Panc1 (cell line): ENCODE measurements around the gene EGFL7. TPM values are rescaled to one million over a fixed set of nuclear protein-coding genes. Genes with fewer than 3 reads are reported as not detected.

ENCODE experiments used
- ATAC-seq: fragments of 200-7000 bp; cut with Tn5 transposase; 2 replicates; pipeline ENCODE4 v1.9.1; 2020; ENCODE audit warnings: mild to moderate bottlenecking, moderate library complexity
- BruUV-seq: library from RNA; stranded (reverse); fragments of 400-500 nt; replicated peaks from 2 replicates; lab custom pipeline; 2021; lab: Mats Ljungman, UMichigan
- CTCF ChIA-PET: fragments of 300-600 bp; sonication (Branson Sonifier 250); formaldehyde crosslinking; loops from one replicate; lab custom pipeline; 2022; ENCODE audit warnings: antibody characterized with exemption; lab: Charles Lee
- POLR2A ChIA-PET: fragments of 300-600 bp; sonication (Branson Sonifier 250); formaldehyde crosslinking; loops from one replicate; lab custom pipeline; 2022; ENCODE audit warnings: antibody characterized with exemption; lab: Charles Lee
- DNase-seq: peaks from one replicate; pipeline ENCODE4 v3.0.0-alpha.2; 2010; ENCODE audit warnings: low read depth, low spot score
- H3K27ac ChIP-seq: 2 replicates; pipeline ENCODE4 v1.5.1; 2011; ENCODE audit warnings: mild to moderate bottlenecking, low read length, inconsistent platforms
- H3K27me3 ChIP-seq: fragments of 200-500 bp; sonication (Bioruptor generic); 2 replicates; pipeline ENCODE4 v1.6.0; 2014; ENCODE audit warnings: low read length, inconsistent platforms; ENCODE audit not compliant: control insufficient read depth, insufficient read depth
- H3K36me3 ChIP-seq: fragments of 200-500 bp; sonication (Bioruptor generic); 2 replicates; pipeline ENCODE4 v1.5.1; 2014; ENCODE audit warnings: inconsistent platforms, mild to moderate bottlenecking, low read length, moderate library complexity; ENCODE audit not compliant: control insufficient read depth, insufficient read depth
- H3K4me1 ChIP-seq: 2 replicates; pipeline ENCODE4 v1.5.1; 2011; ENCODE audit warnings: inconsistent platforms, mild to moderate bottlenecking, low read length, moderate library complexity; ENCODE audit not compliant: control insufficient read depth, insufficient read depth
- H3K4me3 ChIP-seq, 2 experiments: 2 replicates each; pipeline ENCODE4 v1.5.1; 2011 to 2012; ENCODE audit warnings: low read depth in 2 of 2, low read length in 2 of 2, mild to moderate bottlenecking in 2 of 2, inconsistent platforms in 1 of 2, moderate library complexity in 1 of 2
- H3K9me3 ChIP-seq: fragments of 200-500 bp; sonication (Bioruptor generic); 2 replicates; pipeline ENCODE4 v1.5.1; 2014; ENCODE audit warnings: low read depth, mild to moderate bottlenecking, inconsistent platforms, low read length, moderate library complexity; ENCODE audit not compliant: control insufficient read depth, insufficient read depth
- POLR2AphosphoS5 ChIP-seq: IDR thresholded peaks from 2 replicates; pipeline ENCODE4 v1.6.1; 2012; ENCODE audit warnings: mild to moderate bottlenecking, low read depth, low read length, moderate library complexity
- SIN3A ChIP-seq: IDR thresholded peaks from 2 replicates; pipeline ENCODE4 v1.6.1; 2012; ENCODE audit warnings: low read depth, mild to moderate bottlenecking, low read length, moderate library complexity, borderline replicate concordance; ENCODE audit not compliant: insufficient read depth
- TCF7L2 ChIP-seq: IDR thresholded peaks from 2 replicates; pipeline ENCODE4 v1.6.1; 2011; ENCODE audit warnings: mild to moderate bottlenecking, low read depth, low read length, inconsistent platforms
- in situ Hi-C: cut with HindIII; loops from 2 replicates; pipeline ENCODE4 v1.10.0; 2016; ENCODE audit warnings: low sequenced_read_pairs, low pct_unique_long_range_greater_than_20kb
- intact Hi-C: fragments of 100-400 bp; cut with micrococcal nuclease; formaldehyde crosslinking; loops from one replicate; pipeline ENCODE4 v1.10.0; 2022; ENCODE audit not compliant: unreplicated experiment
- total RNA-seq: library from RNA; stranded (reverse); gene quantifications from one replicate; pipeline ENCODE4 v1.2.1, GENCODE V29; 2021; ENCODE audit not compliant: unreplicated experiment
- TF ChIP-seq, protein P1 (sequence below), 2 experiments: IDR thresholded peaks; 2 replicates each; pipeline ENCODE4 v1.6.1; 2011 to 2012; ENCODE audit warnings: low read depth in 2 of 2, control low read depth in 1 of 2, low read length in 1 of 2, mild to moderate bottlenecking in 1 of 2, moderate library complexity in 1 of 2; ENCODE audit not compliant: insufficient read depth in 1 of 2
- TF ChIP-seq, protein P2 (sequence below): fragments of 450-650 bp; IDR thresholded peaks from 2 replicates; pipeline ENCODE4 v1.5.1; 2017; ENCODE audit warnings: mild to moderate bottlenecking

The EGFL7 gene
- total RNA-seq, 1 experiment from 2014 or later: 42.3 TPM

- DNase-seq: no peak
- POLR2A ChIA-PET: no interaction called here
- no peaks in the 10 kb centered on the region for H3K9me3 ChIP-seq
- H3K27me3 ChIP-seq: no peaks in the 10 kb centered on the region
- no TSS peak for BruUV-seq
- no peak for ATAC-seq
- no peak overlapping the region for H3K4me3 ChIP-seq
- intact Hi-C loops: no loop called here
- TF ChIP-seq SIN3A: no peak
- TF ChIP-seq, protein P1, sequence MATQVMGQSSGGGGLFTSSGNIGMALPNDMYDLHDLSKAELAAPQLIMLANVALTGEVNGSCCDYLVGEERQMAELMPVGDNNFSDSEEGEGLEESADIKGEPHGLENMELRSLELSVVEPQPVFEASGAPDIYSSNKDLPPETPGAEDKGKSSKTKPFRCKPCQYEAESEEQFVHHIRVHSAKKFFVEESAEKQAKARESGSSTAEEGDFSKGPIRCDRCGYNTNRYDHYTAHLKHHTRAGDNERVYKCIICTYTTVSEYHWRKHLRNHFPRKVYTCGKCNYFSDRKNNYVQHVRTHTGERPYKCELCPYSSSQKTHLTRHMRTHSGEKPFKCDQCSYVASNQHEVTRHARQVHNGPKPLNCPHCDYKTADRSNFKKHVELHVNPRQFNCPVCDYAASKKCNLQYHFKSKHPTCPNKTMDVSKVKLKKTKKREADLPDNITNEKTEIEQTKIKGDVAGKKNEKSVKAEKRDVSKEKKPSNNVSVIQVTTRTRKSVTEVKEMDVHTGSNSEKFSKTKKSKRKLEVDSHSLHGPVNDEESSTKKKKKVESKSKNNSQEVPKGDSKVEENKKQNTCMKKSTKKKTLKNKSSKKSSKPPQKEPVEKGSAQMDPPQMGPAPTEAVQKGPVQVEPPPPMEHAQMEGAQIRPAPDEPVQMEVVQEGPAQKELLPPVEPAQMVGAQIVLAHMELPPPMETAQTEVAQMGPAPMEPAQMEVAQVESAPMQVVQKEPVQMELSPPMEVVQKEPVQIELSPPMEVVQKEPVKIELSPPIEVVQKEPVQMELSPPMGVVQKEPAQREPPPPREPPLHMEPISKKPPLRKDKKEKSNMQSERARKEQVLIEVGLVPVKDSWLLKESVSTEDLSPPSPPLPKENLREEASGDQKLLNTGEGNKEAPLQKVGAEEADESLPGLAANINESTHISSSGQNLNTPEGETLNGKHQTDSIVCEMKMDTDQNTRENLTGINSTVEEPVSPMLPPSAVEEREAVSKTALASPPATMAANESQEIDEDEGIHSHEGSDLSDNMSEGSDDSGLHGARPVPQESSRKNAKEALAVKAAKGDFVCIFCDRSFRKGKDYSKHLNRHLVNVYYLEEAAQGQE (IDR thresholded peaks at IDR 0.05; ENCODE audit: insufficient read depth in 1 of 2, low read depth in 2 of 2, low read length in 1 of 2): no peak
- no peak for TF ChIP-seq POLR2AphosphoS5
- TF ChIP-seq, protein P2, sequence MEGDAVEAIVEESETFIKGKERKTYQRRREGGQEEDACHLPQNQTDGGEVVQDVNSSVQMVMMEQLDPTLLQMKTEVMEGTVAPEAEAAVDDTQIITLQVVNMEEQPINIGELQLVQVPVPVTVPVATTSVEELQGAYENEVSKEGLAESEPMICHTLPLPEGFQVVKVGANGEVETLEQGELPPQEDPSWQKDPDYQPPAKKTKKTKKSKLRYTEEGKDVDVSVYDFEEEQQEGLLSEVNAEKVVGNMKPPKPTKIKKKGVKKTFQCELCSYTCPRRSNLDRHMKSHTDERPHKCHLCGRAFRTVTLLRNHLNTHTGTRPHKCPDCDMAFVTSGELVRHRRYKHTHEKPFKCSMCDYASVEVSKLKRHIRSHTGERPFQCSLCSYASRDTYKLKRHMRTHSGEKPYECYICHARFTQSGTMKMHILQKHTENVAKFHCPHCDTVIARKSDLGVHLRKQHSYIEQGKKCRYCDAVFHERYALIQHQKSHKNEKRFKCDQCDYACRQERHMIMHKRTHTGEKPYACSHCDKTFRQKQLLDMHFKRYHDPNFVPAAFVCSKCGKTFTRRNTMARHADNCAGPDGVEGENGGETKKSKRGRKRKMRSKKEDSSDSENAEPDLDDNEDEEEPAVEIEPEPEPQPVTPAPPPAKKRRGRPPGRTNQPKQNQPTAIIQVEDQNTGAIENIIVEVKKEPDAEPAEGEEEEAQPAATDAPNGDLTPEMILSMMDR: no peak
- no peak for TF ChIP-seq TCF7L2
- CTCF ChIA-PET: no interaction called here
- H3K4me1 ChIP-seq: peaks cover 44% of the 10 kb centered on the region
- in situ Hi-C loops: no loop called here
- no peak overlapping the region for H3K27ac ChIP-seq
- no peaks in the 10 kb centered on the region for H3K36me3 ChIP-seq
Measured at GRCh38 chr9:136696502-136696901, 33.8 kb downstream of the EGFL7 start.

DNA sequence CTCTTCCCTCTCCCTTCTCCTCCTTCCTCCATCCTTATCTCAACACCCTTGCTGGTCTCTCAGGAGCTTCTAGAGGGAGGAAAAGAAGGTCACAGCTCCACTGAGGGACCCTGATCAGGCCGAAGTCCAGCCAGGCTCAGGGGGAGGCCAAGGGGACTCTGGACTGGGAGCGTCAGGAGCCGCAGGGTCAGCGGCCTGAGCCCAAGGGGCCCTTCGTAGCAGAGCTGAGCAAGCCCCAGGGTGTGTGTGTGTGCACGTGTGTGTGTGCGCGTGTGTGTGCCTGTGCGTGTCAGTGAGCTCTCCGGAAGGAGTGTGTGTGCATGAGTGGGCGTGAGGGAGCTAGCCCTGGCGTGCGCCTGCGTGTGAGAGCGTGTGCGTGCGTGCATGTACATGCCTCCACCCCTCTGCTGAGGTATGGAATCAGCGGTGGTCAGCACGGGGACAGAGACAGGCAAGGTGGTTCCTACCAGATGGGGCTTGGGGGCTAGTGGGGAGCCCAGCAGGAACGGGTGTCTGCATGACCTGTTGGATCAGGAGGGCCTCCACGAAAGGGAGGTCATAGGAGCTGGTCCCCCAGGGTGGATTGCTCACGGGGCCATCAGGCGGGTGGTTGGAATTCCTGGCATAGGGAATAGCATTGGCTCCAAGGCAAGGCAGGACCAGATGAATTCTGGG is 34.6 kb downstream of the EGFL7 start:
- POLR2A ChIA-PET: no interaction called here

More for the DNA sequence above, 34.6 kb downstream of the EGFL7 start:
- in situ Hi-C loops: no loop called here
- no peaks in the 10 kb centered on the region for H3K36me3 ChIP-seq
- no peak for ATAC-seq
- intact Hi-C loops: no loop called here
- H3K9me3 ChIP-seq: no peaks in the 10 kb centered on the region
- no peak overlapping the region for H3K4me3 ChIP-seq
- CTCF ChIA-PET: no interaction called here
- no peak for DNase-seq
- H3K27ac ChIP-seq: 0 out of 2 replicates have a peak overlapping the region, but pooled peaks have one; percentile 54
- H3K4me1 ChIP-seq: peaks cover 39% of the 10 kb centered on the region
- BruUV-seq: no TSS peak
- H3K27me3 ChIP-seq: no peaks in the 10 kb centered on the region
- TF ChIP-seq, protein P1 (IDR thresholded peaks at IDR 0.05; ENCODE audit: insufficient read depth in 1 of 2, low read depth in 2 of 2, low read length in 1 of 2): no peak
- no peak for TF ChIP-seq TCF7L2
- no peak for TF ChIP-seq SIN3A
- no peak for TF ChIP-seq POLR2AphosphoS5
- TF ChIP-seq, protein P2: no peak
